Measurements from ENCODE around the gene DNAH10.

GRCh38 chr12:123846340-123846739 lies 84.2 kb downstream of the DNAH10 start:
- TF ChIP-seq TCF4 (CRISPR knock-in tag; IDR thresholded peaks at IDR 0.05; ENCODE audit: borderline replicate concordance): no peak
- TF ChIP-seq TSHZ2 (CRISPR knock-in tag; IDR thresholded peaks at IDR 0.05): no peak
- no peak for TF ChIP-seq SNAI2 (CRISPR knock-in tag; IDR thresholded peaks at IDR 0.05)
- no peak for TF ChIP-seq CREB5 (CRISPR knock-in tag; IDR thresholded peaks at IDR 0.05; ENCODE audit: low read depth)
- no peak for TF ChIP-seq ZFP3 (CRISPR knock-in tag; IDR thresholded peaks at IDR 0.05)
- TF ChIP-seq ZC3H10 (CRISPR knock-in tag; IDR thresholded peaks at IDR 0.05): no peak
- TF ChIP-seq PATZ1 (CRISPR knock-in tag; IDR thresholded peaks at IDR 0.05; ENCODE audit: borderline replicate concordance): no peak
- no peak for TF ChIP-seq TOX (CRISPR knock-in tag; IDR thresholded peaks at IDR 0.05; ENCODE audit: borderline replicate concordance)
- TF ChIP-seq ESRRG (CRISPR knock-in tag; IDR thresholded peaks at IDR 0.05): no peak
- no peak for TF ChIP-seq ZNF8 (CRISPR knock-in tag; IDR thresholded peaks at IDR 0.05)
- no peak for TF ChIP-seq POU6F1 (CRISPR knock-in tag; IDR thresholded peaks at IDR 0.05; ENCODE audit: borderline replicate concordance, low read depth)
